ENCODE results near the gene DIO2.

DNA sequence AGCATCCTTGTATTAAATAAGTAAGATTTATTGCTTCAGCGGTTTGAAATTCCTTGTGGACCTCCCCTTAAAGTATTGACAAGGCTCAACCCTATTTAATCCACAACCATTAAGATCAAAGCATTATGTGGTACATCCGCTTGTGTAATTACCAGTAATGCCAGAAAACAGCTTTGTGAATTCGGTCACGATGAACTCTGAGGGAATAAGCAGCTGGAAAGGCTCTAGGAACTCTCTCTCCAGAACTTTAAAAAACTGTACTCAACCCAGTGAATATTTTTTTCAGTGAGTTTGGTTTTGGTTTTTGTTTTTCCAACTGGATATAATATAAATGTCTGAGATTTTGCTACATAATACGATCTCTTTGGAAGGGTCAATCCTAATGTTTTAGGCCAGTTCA is 49.3 kb upstream of the DIO2 start:
- no peak for TF ChIP-seq POLR2AphosphoS5 (IDR thresholded peaks at IDR 0.05)
- TF ChIP-seq, protein P1, sequence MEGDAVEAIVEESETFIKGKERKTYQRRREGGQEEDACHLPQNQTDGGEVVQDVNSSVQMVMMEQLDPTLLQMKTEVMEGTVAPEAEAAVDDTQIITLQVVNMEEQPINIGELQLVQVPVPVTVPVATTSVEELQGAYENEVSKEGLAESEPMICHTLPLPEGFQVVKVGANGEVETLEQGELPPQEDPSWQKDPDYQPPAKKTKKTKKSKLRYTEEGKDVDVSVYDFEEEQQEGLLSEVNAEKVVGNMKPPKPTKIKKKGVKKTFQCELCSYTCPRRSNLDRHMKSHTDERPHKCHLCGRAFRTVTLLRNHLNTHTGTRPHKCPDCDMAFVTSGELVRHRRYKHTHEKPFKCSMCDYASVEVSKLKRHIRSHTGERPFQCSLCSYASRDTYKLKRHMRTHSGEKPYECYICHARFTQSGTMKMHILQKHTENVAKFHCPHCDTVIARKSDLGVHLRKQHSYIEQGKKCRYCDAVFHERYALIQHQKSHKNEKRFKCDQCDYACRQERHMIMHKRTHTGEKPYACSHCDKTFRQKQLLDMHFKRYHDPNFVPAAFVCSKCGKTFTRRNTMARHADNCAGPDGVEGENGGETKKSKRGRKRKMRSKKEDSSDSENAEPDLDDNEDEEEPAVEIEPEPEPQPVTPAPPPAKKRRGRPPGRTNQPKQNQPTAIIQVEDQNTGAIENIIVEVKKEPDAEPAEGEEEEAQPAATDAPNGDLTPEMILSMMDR (IDR thresholded peaks at IDR 0.05) = no peak
- no peak for TF ChIP-seq POLR2A (IDR thresholded peaks at IDR 0.05)

All from prostate gland (tissue), 2 donors.